ENCODE results near the gene PRKAG2. TPM values are rescaled to one million over a fixed set of nuclear protein-coding genes. Genes with fewer than 3 reads are reported as not detected.
"Not testable (repeated sequence)": the region's sequence is repeated elsewhere in the genome, so short reads cannot be mapped to it uniquely, and the experiment has no call there.

PRKAG2 gene
- total RNA-seq, 1 donor from 2014 or later, result 55.4 TPM

DNA sequence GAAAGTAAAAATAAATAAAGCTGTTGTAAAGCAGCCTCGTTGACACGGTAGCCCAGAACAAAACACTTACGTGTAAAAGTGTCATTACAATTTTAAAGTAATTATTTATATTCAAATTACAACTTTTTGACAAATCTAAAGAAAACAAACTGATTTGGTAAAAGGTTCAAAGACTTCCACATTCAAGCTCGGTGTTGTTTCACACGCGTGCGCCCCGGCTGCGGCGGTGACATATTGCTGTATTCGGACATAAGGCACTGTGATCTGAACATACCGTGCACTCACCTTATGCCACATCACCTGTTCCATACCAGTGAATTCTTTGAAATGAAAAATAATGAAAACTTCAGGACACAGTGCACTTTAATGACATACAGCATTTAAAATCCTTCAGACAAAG lies 320.3 kb downstream of the PRKAG2 start:
- DNase-seq (ENCODE audit: low spot score), result no peak

DNA sequence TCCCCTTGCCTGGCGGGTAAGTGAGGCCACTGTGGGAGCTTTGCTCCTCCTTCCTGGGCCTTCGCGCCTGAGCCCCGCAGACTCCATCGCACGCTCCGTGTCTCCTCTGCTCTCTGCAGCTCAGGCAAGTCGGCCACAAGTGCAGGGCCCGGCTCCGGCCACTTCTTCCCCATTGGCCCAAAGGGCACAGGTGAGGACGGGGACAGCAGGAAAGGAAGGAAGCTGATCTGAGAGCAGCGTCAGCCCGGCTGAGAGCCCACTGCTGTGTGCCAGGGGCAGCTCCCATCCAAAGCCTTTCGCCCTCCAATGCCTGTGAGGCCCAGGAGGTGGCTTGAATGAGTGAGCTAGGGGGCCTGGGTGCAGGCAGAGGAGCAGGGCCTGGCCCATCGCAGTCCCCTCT lies 323.6 kb downstream of the PRKAG2 start:
- DNase-seq (ENCODE audit: low spot score), result no peak

DNA sequence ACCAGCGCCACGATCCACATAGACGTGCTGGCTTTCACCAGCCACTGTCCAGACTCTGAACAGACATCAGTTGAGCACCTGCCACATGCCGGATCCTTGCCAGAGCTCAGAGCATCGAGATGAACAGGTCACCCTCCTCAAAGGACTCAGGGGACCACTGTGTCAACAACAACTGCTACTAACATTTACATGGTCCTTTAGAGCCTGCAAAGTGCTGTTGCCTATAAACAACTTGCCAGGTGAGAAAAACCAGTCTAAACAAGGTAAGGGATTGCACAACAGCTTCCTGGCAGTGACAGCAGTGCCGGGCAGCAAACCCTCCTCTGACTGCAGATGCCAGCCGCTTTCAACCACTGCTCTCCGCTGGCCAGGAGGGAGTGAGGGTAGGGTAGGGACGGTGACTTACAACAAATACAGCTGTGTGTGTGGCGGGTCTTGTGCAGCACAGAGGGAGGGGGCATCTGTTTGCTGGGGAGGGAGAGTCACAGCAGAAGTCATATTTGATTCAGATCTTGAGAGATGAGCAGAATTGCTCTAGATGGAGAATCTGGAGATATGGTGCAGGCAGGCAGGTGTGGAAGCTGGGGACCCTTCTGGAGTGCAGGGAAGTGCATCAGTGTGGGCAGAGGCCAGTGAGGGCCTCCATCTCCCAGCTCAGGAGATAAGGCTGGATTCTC lies 324.4 kb downstream of the PRKAG2 start:
- DNase-seq (ENCODE audit: low spot score), result peak; percentile 71

DNA sequence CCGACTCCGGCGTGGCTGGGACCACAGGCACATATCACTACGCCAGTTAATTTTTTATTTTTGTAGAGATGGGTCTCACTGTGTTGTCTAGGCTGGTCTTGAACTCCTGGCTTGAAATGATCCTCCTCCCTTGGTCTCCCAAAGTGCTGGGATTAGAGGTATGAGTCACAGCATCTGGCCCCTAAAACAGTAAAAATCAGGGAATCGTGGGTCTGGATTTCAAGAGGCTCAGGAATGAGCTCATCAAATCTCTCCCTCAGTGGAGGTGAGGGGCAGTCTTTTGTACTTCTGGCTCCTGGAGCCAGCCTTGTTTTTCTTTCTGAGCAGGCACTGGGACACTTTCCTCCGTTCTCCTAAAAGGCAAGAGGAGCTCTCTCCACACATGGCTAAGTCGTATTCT lies 325.1 kb downstream of the PRKAG2 start:
- DNase-seq (ENCODE audit: low spot score), result no peak

DNA sequence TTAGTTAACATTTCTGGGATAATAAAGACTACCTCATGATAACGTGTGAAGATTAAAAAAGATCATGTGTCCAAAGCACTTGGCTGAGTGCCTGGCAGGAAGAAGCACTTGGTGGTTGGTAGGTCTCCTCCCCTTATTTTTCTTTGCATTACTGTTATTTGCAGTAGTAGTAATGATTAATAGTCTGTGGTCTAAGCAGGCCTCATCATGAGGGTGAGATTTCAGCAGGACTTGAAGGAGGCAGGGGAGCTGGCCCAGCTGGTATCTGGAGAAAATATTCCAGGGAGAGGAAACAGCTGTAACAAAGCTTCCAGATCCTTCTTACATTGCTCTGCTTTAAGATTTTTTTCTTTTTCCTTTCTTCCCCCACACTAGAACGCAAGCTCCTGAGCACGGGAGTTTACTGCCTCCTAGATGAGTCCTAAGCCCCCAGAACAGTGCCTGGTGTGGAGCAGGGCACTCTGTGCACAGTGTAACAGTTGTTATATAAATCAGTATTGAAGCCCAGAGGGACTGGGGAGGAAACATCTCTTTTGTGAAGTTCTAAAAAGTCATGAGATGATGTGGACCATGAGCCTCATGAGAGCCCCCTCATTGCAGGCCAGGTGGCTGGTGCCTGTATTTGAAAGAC lies 326.1 kb downstream of the PRKAG2 start:
- DNase-seq (ENCODE audit: low spot score), result peak; percentile 49

DNA sequence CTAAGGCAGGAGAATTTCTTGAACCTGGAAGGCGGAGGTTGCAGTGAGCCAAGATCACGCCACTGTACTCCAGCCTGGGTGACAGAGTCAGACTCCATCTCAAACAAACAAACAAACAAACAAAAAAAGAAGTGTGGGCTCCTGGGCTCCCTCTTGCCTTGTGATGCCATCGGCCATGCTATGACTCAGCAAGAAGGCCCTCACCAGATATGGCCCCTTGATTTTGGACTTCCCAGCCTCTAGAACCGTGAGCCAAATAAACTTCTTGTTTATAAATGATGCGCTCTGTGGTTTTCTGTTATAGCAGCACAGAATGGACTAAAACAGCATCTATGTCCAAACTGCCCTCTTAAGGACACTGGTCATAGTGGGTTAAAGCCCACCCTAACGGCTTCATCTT lies 327.3 kb downstream of the PRKAG2 start:
- no peak for DNase-seq (ENCODE audit: low spot score)

DNA sequence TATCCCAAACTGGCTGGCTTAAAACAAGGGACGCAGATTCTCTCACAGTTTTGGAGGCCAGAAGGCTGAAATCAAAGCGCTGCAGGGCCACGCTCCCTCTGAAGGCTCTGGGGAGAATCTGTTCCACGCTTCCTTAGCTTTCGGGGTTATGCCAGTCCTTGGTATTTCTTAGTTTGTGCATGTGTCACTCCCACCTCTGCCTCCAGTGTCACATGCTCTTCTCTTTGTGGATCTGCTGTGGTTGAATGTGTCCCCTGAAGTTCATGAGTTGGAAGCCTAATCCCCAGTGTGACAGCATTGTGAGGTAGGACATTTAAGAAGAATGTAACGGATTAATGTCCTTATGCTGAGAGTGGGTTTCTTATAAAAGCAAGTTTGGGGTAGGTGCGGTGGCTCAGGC lies 327.8 kb downstream of the PRKAG2 start:
- DNase-seq (ENCODE audit: low spot score), result no peak

DNA sequence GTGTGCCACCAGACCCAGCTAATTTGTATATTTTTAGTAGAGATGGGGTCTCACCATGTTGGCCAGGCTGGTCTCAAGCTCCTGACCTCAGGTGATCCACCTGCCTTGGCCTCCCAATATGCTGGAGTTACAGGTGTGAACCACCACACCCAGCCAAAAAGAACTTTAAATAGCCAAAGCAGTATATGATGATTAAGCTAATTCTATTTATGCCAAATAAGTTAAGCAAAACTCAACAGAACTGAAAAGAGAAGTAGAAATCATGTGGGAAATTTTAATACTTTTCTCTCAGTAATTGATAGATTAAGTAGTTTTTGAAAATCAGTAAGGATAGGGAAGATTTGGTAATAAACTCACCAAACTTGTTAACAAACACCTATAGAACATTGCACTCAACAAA lies 332.7 kb downstream of the PRKAG2 start:
- DNase-seq (ENCODE audit: low spot score), result no peak

DNA sequence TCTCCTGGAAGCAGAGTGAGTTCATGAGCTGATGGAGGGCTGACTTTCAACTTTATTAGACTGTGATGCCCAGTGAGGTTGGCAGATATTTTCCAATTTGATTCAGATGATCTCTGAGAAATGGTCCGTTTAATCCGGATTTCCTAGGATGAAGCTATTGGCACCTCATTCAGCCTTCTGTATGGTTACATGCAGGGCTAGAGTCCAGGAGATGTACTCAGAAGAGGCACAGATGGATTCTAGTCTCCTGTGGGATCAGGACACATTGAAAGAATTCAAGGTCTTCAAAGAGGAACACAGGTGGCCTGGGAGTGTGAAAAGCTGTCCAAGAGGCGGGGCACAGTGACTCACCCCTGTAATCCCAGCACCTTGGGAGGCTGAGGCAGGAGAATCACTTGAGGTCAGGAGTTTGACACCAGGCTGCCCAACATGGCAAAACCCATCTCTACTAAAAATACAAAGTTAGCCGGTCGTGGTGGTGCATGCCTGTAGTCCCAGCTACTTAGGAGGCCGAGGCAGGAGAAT lies 334.2 kb downstream of the PRKAG2 start:
- no peak for DNase-seq (ENCODE audit: low spot score)

DNA sequence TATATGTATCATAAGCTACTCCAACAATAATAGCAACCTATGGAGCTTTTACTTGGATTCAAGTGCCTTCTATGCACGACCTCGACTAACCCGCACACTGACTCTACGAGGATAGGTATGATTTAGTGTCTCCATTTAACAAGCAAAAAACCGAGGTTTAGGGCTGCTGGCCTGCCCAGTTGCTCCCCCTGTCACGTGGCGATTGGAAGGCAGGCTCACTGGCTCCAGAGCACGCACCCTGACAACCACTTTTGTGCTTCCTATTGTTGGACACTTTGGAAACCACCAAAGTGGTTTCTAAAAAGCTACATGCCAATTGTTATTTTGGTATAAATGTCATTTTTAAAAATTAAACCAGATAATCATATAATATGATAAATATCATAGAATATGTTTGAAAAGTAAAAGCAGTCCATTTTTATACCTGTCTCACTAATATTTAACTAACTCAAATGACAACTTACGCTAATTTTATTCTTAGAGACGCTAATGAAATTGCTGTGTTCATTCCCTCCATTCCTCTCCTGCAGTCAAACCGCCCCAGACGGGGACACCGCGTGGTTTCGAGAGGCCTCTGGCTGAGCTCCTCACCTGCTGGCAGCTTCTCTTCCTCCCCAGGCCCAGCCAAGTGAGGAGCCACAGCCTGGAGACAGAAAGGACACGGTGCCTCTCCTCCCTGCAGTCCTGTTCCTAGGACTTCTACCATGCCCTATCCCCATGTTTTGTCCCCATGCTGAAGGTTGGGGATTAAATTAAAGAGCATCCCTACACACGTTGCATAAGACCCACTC lies 335.0 kb downstream of the PRKAG2 start:
- DNase-seq (ENCODE audit: low spot score), result no peak

DNA sequence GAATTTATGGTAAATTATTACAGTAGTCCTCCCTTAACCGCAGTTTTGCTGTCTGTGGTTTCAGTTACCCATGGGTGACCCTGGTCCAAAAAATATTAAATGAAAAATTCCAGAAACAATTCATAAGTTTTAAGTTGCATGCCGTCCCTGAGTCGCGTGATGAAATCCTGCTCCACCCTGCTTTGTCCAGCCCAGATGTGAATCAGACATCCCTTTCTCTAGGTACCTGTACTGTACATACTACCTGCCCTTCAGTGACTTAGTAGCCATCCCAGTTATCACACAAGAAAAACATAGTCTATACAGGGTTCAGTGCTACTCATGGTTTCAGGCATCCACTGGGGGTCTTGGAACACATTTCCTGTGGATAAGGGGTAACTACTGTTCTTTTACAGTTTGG lies 336.8 kb downstream of the PRKAG2 start:
- DNase-seq (ENCODE audit: low spot score), result no peak

DNA sequence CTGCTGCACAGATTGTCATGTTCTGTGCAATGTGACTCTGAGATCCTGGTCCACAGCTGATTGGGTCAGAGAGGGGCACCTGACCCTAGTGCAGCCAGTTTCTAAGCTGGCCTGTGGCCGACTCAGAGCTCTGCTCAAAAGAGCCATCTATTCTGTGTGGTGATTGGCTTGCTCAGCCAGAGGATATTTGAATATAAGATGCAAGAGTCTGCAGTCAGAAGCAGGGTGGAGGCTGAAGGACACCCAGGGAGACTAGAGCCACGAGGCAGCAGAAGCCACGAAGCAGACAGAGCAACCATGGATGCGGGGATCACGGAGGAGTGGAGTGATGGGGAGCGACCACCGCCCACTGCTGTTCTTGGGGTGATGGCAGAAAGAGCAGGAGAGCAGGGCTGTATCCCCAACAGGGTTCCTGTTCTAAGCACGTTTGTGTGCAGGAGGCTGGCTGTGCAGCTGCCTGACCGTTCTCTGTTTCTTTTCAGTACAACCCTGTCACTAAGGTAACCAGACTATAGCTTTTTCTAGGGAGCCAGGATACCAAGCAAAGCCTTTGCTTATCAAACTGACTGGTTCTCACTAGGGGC lies 337.7 kb downstream of the PRKAG2 start:
- DNase-seq (ENCODE audit: low spot score), result no peak

DNA sequence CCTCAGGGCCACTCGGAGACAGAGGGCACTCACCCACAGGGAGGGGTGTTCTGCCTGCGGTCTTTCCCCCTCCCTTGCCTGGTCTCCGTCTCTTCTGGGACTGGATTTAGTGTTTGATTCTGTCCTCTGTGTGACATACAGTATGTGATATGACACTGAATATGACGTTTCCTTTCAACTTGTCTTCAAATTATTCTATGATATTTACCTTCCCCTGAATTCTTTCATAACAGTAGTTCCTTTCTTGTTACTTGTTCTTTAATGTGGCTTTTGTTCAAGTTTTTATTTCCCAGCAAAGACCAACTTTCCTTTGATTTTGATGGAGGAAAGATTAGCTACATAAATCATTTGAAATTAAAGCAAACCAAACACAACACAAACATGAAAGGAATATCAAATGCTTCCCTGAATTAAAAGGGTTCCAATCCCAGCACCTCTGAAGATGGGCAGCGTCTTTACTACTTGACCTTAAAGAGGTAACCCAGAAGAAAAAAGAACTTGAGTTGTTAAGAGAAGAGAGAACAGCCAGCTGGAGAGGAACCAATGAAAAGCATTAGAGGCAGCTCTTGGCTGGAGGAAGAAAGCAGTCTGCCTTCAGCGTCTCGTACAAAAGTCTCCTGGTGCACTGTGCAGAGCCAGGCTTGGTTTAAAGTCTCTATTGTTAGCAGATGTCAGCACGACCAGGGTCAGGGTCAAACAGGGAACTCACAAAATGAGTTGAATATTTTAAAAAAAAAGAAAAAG lies 338.9 kb downstream of the PRKAG2 start:
- DNase-seq (ENCODE audit: low spot score), result no peak

DNA sequence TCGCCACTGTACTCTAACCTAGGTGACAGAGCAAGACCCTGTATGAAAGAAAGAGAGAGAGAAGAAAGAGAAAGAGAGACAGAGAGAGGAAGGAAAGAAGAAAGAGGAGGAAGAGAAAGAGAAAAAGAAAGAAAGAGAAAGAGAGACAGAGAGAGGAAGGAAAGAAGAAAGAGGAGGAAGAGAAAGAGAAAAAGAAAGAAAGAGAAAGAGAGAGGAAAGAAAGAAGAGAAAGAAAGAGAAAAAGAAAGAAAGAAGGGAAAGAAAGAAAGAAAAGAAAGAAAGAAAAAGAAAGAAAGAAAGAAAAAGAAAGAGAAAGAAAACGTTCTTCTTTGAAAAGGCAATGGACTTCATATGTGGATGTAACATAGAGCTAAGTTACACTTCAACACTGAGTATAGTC lies 340.7 kb downstream of the PRKAG2 start:
- not testable (repeated sequence) for DNase-seq (ENCODE audit: low spot score)

DNA sequence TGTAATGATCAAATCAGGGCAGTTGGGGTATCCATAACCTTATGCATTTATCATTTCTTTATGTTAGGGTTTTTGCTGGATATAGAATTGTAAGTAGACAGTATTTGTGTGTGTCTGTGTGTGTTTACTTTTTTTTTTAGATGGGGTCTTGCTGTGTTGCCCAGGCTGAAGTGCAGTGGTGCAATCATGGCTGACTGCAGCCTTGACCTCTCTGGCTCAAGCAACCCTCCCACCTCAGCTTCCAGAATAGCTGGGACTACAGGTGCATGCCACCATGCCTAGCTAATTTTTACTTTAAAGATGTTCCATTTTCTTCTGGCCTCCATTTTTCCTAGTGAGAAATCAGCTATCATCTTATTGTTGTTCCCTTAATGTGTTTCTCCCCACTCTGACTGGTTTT lies 347.1 kb downstream of the PRKAG2 start:
- DNase-seq (ENCODE audit: low spot score), result no peak

DNA sequence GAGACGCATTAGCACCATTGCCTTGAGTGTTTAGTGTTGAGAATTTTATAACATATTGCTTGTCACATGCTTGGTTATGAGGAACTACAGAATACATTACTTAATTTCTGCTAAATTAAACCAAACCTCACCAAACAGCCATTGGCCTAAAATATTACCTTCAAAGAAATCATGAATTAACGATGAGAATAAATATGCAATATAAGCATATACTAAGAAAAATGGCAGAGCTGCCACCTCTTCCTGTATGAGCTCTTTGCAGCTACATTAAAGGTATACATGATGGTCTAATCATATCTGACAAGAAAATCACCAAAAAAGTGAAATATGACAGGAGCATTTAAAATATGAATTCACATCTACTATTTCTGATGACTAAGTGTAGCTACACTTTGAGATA lies 352.1 kb downstream of the PRKAG2 start:
- DNase-seq (ENCODE audit: low spot score), result no peak

DNA sequence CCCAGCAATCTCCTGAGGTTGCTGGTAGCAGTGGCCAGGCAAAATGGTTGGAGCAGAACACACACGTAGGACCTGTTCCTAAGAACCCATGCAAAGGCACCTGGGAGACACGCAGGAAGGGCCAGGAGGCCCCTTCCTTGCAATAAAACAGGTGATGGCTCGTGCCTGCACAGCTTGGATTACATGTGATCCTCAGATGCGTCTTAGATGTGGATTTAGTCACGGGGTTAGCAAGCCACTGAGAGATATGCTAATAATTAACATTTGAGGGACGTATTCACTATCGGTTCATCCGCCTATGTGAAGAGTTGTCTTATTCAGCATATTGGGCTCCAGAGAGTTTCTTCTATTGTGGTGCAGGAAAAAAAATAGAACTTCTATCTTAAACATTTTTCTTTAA lies 352.6 kb downstream of the PRKAG2 start:
- no peak for DNase-seq (ENCODE audit: low spot score)

DNA sequence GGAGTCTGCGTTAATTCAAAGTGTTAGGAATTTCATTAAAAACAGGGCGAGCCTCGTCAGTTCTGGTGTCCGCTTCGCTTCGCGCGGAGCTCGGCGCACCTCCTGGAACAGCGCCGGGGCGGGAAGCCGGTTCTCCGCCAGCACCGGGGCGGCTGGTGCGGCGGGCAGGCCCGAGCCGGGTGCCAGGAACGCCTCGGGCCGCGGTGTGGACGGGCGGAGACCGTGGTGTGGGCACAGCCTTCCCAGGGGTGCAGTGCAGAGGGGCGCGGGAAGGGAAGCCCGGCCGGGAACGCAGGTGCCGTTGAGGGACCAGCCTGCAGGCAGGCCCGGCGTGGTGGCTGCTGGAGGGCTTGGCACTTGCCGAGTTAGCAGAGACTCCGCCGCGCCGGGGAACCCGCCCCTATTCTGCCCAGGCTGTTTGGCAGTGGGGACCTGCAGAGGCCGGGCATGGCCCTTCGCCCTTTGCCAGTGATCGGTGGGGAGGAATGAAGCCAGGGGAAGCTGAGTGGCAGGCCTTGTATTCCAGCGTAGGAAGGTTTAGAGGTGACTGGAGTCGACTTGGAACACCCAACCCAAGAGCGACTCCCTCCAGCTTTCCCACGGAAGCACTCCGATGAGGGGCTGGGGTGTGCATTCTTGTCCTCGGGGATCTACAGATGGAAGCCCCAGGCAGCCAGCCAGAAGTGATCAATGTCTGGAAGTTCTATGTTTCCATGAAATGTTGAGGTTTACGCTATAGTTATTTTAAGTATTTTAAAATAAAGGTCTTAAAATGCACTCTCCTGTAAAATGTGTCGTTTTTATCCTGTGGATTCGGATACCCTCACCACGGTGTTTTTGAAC lies 356.3 kb downstream of the PRKAG2 start:
- DNase-seq (ENCODE audit: low spot score), result peak; percentile 68

DNA sequence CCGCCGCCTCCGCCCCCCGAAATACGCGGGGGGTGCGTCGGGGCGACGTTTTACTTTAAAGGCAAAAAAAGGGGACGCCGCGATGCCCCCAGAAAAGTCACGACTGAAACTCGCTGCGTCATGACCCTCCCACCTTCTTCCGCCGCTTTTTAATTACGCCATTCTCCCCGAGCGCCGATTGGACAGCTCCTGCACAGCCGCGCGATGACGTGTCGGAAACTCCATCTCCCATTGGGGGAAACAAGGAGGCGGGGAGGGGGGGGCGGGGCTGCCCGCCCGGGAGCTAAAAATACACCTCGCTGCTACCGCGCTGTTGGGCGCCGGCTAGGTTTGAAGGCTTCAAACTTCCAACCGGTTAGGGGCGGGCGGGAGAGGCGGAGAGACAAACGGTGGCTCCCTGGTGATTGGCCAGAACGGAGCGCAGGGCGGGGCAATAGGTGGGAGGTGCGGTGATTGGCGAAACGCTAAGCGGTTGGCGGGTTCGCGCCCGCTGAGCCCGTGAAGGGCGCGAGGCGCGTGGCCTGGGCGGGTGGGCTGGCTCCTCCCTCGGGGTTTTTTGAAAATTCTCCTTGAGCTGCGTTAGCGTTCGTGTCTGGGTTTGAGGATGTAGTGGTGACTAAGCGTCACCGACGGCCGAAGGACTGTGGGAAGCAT lies 357.0 kb downstream of the PRKAG2 start, which contains the start of gene RHEB:
RHEB (minus strand) TSS at position 131 of the 654 bp plus-strand sequence. CDS start 384 bp downstream, outside the sequence.
- peak; percentile 99 for DNase-seq (ENCODE audit: low spot score)

Measured in ureter (tissue), 1 donor.